SH-SY5Y (cell line): ENCODE measurements around the gene PTGIS.

Experiments
- GATA2 ChIP-seq: IDR thresholded peaks from 2 replicates; pipeline ENCODE4 v1.6.1; 2011; ENCODE audit warnings: mild to moderate bottlenecking, low read depth, low read length
- GATA3 ChIP-seq: IDR thresholded peaks from 2 replicates; pipeline ENCODE4 v1.6.1; 2011; ENCODE audit warnings: low read depth, mild to moderate bottlenecking, low read length, moderate library complexity

DNA sequence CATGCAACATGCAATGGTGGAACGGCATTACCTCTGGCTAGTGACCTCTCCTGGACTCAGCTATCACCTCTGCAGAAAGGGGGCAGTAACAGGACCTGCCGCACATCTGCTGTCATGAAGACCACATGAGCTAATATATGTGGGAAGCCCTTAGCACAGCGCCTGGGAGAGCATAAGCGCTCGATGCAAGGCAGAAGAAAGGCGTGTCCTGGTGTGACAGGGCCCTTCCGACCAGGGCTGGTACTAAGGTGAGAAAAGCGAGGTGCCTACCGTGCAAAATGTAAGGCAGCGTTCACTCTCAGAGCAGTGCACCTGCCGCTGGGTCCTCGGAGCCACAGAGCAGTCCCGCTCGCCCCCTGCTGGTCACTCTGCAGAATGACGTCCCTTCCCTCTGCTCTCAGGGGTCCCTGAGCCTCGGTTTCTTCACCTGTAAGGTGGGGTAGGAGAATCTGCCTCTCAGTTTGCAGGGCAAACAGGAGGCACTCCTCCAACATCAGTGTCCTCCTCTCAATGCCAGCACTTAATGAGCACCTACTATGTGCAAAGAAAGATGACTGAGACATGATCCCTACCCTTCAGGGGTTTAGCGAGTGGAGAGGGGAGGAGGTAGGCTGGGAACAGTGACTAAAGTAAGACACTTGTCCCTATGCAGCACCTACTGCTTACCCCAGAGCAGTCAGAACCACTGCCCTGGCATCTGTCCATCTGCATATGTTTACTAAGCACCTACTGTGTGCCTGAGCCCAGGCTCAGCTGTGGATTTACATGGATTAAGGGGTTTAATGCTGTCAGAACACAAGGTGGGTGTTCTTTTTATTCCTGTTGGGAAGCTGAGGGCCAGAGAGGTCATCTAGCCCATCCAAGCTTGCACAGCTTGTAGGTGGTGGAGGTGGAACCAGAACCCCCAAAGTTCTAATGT, 41.1 kb upstream of the PTGIS start:
- TF ChIP-seq GATA2, result no peak
- TF ChIP-seq GATA3, result no peak
